MM.1S (cell line): ENCODE data around the gene FLII.

Experiments
- DNase-seq: peaks from one replicate; pipeline ENCODE4 v3.0.0-alpha.2; 2015
- H2AFZ ChIP-seq: fragments of 300-600 bp; sonication (generic); 2 replicates; pipeline ENCODE4 v1.6.0; 2016; ENCODE audit warnings: antibody characterized with exemption, low read length
- H3F3A ChIP-seq: fragments of 300-600 bp; sonication (generic); 2 replicates; pipeline ENCODE4 v1.6.1; 2016; ENCODE audit warnings: mild to moderate bottlenecking, antibody characterized with exemption, low read length, moderate library complexity, mixed read lengths; ENCODE audit not compliant: insufficient read depth
- H3K27ac ChIP-seq: fragments of 300-600 bp; sonication (generic); 2 replicates; pipeline ENCODE4 v1.5.1; 2016; ENCODE audit warnings: mild to moderate bottlenecking, low read length
- H3K27me3 ChIP-seq: fragments of 300-600 bp; sonication (generic); replicated peaks from 2 replicates; pipeline ENCODE4 v1.6.0; 2016; ENCODE audit warnings: low read length; ENCODE audit not compliant: insufficient read depth
- H3K36me3 ChIP-seq: fragments of 300-600 bp; sonication (generic); replicated peaks from 2 replicates; pipeline ENCODE4 v1.6.1; 2016; ENCODE audit warnings: mild to moderate bottlenecking, low read length, mixed read lengths; ENCODE audit not compliant: insufficient read depth
- H3K4me1 ChIP-seq: fragments of 300-600 bp; sonication (generic); 2 replicates; pipeline ENCODE4 v1.6.1; 2016; ENCODE audit warnings: low read length, mixed read lengths
- H3K4me2 ChIP-seq: fragments of 300-600 bp; sonication (generic); 2 replicates; pipeline ENCODE4 v1.6.0; 2016; ENCODE audit warnings: low read depth, low read length
- H3K4me3 ChIP-seq: fragments of 300-600 bp; sonication (generic); 2 replicates; pipeline ENCODE4 v1.5.1; 2016; ENCODE audit warnings: low read length, mixed read lengths
- H3K79me2 ChIP-seq: fragments of 300-600 bp; sonication (generic); 2 replicates; pipeline ENCODE4 v1.6.1; 2016; ENCODE audit warnings: mixed run types, low read length, mixed read lengths
- H3K9ac ChIP-seq: fragments of 300-600 bp; sonication (generic); 2 replicates; pipeline ENCODE4 v1.6.1; 2016; ENCODE audit warnings: low read length, mixed read lengths
- H3K9me2 ChIP-seq: fragments of 300-600 bp; sonication (generic); replicated peaks from 2 replicates; pipeline ENCODE4 v1.6.1; 2016; ENCODE audit warnings: mild to moderate bottlenecking, low read length, mixed read lengths; ENCODE audit not compliant: insufficient read depth
- H3K9me3 ChIP-seq: fragments of 300-600 bp; sonication (generic); replicated peaks from 2 replicates; pipeline ENCODE4 v1.6.1; 2016; ENCODE audit warnings: mild to moderate bottlenecking, low read length, mixed read lengths; ENCODE audit not compliant: insufficient read depth
- H4K20me1 ChIP-seq: fragments of 300-600 bp; sonication (generic); 2 replicates; pipeline ENCODE4 v1.6.1; 2016; ENCODE audit warnings: mild to moderate bottlenecking, low read length, moderate library complexity, mixed read lengths; ENCODE audit not compliant: insufficient read depth
- CTCF ChIP-seq: fragments of 300-600 bp; sonication (generic); IDR thresholded peaks from 2 replicates; pipeline ENCODE4 v1.5.1; 2016; ENCODE audit warnings: antibody characterized with exemption, low read length, mixed read lengths
- EZH2 ChIP-seq: fragments of 300-600 bp; sonication (generic); optimal IDR thresholded peaks from 2 replicates; pipeline ENCODE3; 2017; ENCODE audit warnings: low read depth, mild to moderate bottlenecking, antibody characterized with exemption, low read length, mixed read lengths
- EZH2phosphoT487 ChIP-seq: fragments of 300-600 bp; sonication (generic); IDR thresholded peaks from 2 replicates; pipeline ENCODE4 v1.6.1; 2018; ENCODE audit warnings: antibody characterized with exemption, low read length

Gene FLII

DNA sequence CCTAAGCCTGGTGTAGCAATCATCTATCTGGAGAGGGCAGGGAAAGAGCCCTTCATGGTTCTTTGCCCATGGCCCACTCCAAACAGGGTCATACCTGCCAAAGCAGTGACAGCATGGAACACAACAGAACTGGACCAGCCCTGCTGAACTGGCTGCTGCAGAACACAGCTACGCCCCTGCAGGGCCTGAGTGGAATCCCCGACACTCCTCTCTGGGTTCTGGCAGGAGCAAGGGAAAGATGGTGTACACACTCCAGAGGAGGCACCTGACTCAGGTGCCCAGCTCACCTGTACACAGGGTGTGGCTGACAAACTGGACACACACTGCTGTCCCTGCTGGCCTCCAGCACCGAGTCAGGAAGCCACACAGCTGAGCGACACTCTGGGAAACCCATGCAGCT lies 21.7 kb upstream of the FLII start:
- no peak for DNase-seq
- no peak overlapping the region for H2AFZ ChIP-seq
- no peaks in the 10 kb centered on the region for H3F3A ChIP-seq
- no peaks in the 10 kb centered on the region for H3K27me3 ChIP-seq
- H3K27ac ChIP-seq = no peak overlapping the region
- H3K9me2 ChIP-seq = no peaks in the 10 kb centered on the region
- no peak overlapping the region for H3K4me3 ChIP-seq
- peaks cover 10% of the 10 kb centered on the region for H3K36me3 ChIP-seq
- no peaks in the 10 kb centered on the region for H3K9me3 ChIP-seq
- no peak overlapping the region for H3K9ac ChIP-seq
- 0 out of 2 replicates have a peak, but pooled peaks cover 5% of the 10 kb centered on the region for H3K79me2 ChIP-seq
- no peak overlapping the region for H3K4me2 ChIP-seq
- H4K20me1 ChIP-seq = no peaks in the 10 kb centered on the region
- no peaks in the 10 kb centered on the region for H3K4me1 ChIP-seq
- TF ChIP-seq EZH2phosphoT487 (no peak), EZH2 (no peak), CTCF (no peak)

GRCh38 chr17:18278867-18279266 lies 20.3 kb upstream of the FLII start:
- Histone ChIP-seq H3K4me3 (no peak overlapping the region), H2AFZ (no peak overlapping the region), H3K27me3 (no peaks in the 10 kb centered on the region), H4K20me1 (no peaks in the 10 kb centered on the region), H3K9ac (no peak overlapping the region), H3K9me3 (no peaks in the 10 kb centered on the region), H3K4me2 (no peak overlapping the region), H3K79me2 (no peaks in the 10 kb centered on the region), H3K27ac (no peak overlapping the region), H3K36me3 (peaks cover 6% of the 10 kb centered on the region), H3K9me2 (no peaks in the 10 kb centered on the region), H3F3A (no peaks in the 10 kb centered on the region), H3K4me1 (no peaks in the 10 kb centered on the region)
- no peak for DNase-seq
- TF ChIP-seq CTCF (no peak), EZH2phosphoT487 (no peak), EZH2 (no peak)

DNA sequence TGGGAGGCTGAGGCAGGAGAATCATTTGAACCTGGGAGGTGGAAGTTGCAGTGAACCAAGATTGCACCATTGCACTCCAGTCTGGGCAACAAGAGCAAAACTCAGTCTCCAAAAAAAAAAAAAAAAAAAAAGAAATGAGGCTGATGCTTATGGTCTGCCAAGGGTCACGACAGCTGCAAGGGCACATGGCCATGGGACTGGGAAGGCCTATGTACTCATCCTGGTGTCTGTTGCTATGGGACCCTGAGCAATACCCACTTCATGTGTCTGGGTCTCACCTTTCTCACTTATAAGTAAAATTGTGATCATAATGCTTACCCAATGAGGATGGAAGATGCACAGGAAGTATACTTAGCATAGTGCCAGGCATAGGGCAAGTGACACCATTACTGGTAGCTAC lies 18.5 kb upstream of the FLII start:
- H3K9me2 ChIP-seq = no peaks in the 10 kb centered on the region
- H3K4me2 ChIP-seq = no peak overlapping the region
- H3K27ac ChIP-seq = no peak overlapping the region
- no peak overlapping the region for H3K4me3 ChIP-seq
- H3K4me1 ChIP-seq = no peaks in the 10 kb centered on the region
- no peak overlapping the region for H3K9ac ChIP-seq
- no peak overlapping the region for H2AFZ ChIP-seq
- H3F3A ChIP-seq = no peaks in the 10 kb centered on the region
- H3K27me3 ChIP-seq = no peaks in the 10 kb centered on the region
- TF ChIP-seq EZH2phosphoT487 = no peak
- TF ChIP-seq EZH2 = no peak
- no peak for TF ChIP-seq CTCF
- no peak for DNase-seq
- no peaks in the 10 kb centered on the region for H3K9me3 ChIP-seq
- no peaks in the 10 kb centered on the region for H4K20me1 ChIP-seq
- H3K79me2 ChIP-seq = no peaks in the 10 kb centered on the region
- H3K36me3 ChIP-seq = peaks cover 6% of the 10 kb centered on the region
